Cardiac muscle cell (in vitro differentiated cells and primary cell): ENCODE measurements around the gene RNU5D-1. TPM values are rescaled to one million over a fixed set of nuclear protein-coding genes. Genes with fewer than 3 reads are reported as not detected.

ENCODE experiments used
- DNase-seq, 2 donors: peaks; one replicate each; pipeline versions ENCODE4 v3.0.0 to v3.0.0-alpha.2; 2010 to 2017; ENCODE audit warnings: low read depth in 1 of 2, low spot score in 1 of 2
- H3K27ac ChIP-seq: fragments of 200-600 bp; sonication (generic); 2 replicates; pipeline ENCODE4 v1.5.1; 2016
- H3K27me3 ChIP-seq: fragments of 200-600 bp; sonication (generic); 2 replicates; pipeline ENCODE4 v1.6.0; 2016; ENCODE audit warnings: control low read depth
- H3K36me3 ChIP-seq: fragments of 200-600 bp; sonication (generic); 2 replicates; pipeline ENCODE4 v1.5.1; 2016; ENCODE audit warnings: control low read depth
- H3K4me1 ChIP-seq: fragments of 200-600 bp; sonication (generic); 2 replicates; pipeline ENCODE4 v1.8.1; 2017; ENCODE audit warnings: low read depth, mild to moderate bottlenecking, mixed run types
- H3K4me3 ChIP-seq: fragments of 200-600 bp; sonication (generic); 2 replicates; pipeline ENCODE4 v1.5.1; 2016; ENCODE audit warnings: mild to moderate bottlenecking
- H3K9me3 ChIP-seq: fragments of 200-600 bp; sonication (generic); 2 replicates; pipeline ENCODE4 v1.5.1; 2017; ENCODE audit warnings: low read depth, mild to moderate bottlenecking, control low read depth
- polyA plus RNA-seq: library from polyadenylated mRNA; unstranded; fragments of >200 nt; fragmentation: Nextera tagmentation; extraction: Ambion mirVana; gene quantifications from 2 replicates; pipeline ENCODE4 v1.2.1, GENCODE V29; 2016
- total RNA-seq: library from RNA; depleted of rRNA; stranded (reverse); fragments of >200 nt; gene quantifications from 2 replicates; pipeline ENCODE4 v1.2.3, GENCODE V29; 2016
- TF ChIP-seq, protein P1 (sequence below): IDR thresholded peaks from 2 replicates; pipeline ENCODE4 v1.5.1; 2012; ENCODE audit warnings: low read depth, mild to moderate bottlenecking, low read length

Gene RNU5D-1
- total and polyA plus RNA-seq, 2 experiments from 2014 or later: not detected

DNA sequence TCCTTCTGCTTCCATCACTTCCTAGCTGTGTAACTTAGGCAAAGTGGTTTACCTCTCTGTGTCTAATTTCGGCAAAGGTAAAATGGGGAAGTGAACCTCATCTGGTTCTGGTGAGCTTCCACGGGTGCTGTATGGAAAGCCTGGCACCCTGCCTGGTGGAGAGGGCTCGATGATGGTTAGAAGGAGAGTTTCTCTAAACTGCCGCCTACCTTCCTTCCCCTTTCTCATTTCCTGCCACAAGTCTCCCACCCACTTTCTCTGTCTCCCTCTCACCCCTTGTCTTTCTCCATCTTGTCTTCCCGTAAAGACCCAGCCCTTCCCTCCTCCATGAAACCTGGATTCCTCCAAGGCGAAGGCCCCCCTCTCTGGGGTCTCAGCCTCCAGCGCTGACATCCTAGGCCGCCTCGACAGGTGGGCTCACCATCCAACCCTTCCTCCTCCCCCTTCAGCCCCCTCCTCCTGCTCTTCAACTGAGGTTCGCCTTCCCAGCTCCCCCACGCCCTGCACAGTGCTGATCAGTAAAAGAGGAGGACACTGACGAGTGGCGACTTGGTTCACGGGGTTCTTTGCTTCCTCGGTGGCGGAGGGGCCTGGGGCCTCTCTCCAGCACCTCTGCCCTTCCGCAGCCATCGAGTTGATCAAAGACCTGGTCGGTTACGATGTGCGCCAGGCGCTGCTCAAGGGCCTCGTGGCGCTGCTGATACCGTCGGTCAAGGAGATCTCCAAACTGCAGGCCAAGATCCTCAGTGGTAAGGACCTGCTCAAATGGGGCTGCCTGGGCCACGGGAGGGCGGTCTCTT lies 7.3 kb downstream of the RNU5D-1 start:
- Histone ChIP-seq H3K9me3 (no peaks in the 10 kb centered on the region), H3K4me1 (no peaks in the 10 kb centered on the region), H3K27me3 (no peaks in the 10 kb centered on the region), H3K4me3 (no peak overlapping the region), H3K27ac (no peak overlapping the region), H3K36me3 (no peaks in the 10 kb centered on the region)
- no peak for DNase-seq
- TF ChIP-seq, protein P1, sequence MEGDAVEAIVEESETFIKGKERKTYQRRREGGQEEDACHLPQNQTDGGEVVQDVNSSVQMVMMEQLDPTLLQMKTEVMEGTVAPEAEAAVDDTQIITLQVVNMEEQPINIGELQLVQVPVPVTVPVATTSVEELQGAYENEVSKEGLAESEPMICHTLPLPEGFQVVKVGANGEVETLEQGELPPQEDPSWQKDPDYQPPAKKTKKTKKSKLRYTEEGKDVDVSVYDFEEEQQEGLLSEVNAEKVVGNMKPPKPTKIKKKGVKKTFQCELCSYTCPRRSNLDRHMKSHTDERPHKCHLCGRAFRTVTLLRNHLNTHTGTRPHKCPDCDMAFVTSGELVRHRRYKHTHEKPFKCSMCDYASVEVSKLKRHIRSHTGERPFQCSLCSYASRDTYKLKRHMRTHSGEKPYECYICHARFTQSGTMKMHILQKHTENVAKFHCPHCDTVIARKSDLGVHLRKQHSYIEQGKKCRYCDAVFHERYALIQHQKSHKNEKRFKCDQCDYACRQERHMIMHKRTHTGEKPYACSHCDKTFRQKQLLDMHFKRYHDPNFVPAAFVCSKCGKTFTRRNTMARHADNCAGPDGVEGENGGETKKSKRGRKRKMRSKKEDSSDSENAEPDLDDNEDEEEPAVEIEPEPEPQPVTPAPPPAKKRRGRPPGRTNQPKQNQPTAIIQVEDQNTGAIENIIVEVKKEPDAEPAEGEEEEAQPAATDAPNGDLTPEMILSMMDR: no peak

DNA sequence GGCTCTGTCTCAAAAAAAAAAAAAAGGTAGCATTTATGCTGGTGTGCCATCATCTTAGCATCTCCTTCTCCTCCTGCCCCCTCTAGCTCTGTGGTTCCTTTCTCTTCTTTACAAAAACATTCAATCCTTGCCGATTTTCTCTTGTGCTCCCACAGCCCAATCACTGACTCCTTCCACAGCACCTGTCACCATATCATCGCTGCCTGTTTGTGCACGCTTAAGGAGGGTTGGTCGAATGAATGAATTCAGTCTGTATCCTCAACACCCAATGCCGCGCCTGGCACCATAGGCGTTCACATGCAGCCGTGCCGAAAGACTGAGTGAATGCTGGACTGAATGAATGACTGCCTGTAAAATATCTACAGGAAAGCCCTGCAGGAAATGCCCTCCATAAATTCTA lies 7.9 kb downstream of the RNU5D-1 start:
- TF ChIP-seq, protein P1: no peak
- H3K27me3 ChIP-seq: no peaks in the 10 kb centered on the region
- DNase-seq: no peak

DNA sequence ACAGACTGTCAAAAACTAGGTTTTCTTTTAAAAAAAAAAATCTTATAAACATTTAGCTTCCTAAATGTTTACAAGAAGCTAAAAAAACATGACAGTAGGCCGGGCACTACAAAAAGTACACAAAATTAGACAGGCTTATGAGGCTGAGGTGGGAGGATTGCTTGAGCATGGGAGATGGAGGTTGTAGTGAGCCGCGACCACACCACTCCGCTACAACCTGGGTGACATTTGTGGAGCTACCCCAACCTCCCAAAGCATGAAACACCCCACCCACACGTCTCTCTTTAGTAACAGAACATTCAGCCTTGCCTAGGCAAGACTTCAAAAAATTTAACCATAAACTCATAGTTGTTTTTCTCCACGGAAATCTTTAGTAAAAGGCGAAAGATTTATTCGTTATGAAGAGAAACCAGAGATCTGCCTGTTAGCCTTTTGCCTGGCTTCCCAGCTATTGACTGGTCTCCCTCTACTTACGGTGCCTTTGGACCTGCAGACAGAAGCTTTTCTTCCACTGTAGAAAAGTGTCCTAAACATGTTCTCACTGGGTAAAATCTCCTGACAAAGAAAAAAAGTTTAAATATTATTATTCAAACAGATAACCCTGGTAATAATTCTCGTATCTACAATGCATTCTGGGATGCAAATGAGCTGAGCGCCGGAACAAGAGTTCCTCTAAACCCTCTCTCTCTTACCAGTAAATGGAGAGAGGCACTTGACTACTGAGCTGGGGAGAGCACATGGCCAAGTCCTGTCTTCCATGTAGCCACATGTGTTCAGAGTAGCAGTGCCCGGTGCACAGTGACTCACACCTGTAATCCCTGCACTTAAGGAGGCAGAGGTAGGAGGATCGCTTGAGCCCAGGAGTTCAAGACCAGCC lies 9.2 kb downstream of the RNU5D-1 start:
- Histone ChIP-seq H3K27ac (peak overlapping the region; percentile 92), H3K36me3 (no peaks in the 10 kb centered on the region), H3K9me3 (no peaks in the 10 kb centered on the region), H3K4me1 (no peaks in the 10 kb centered on the region), H3K4me3 (no peak overlapping the region), H3K27me3 (no peaks in the 10 kb centered on the region)
- DNase-seq: peak; percentile 81 to 96
- TF ChIP-seq, protein P1: no peak

More for the DNA sequence above, 7.9 kb downstream of the RNU5D-1 start:
- Histone ChIP-seq H3K27ac (no peak overlapping the region), H3K36me3 (no peaks in the 10 kb centered on the region), H3K4me1 (no peaks in the 10 kb centered on the region), H3K9me3 (no peaks in the 10 kb centered on the region), H3K4me3 (no peak overlapping the region)

DNA sequence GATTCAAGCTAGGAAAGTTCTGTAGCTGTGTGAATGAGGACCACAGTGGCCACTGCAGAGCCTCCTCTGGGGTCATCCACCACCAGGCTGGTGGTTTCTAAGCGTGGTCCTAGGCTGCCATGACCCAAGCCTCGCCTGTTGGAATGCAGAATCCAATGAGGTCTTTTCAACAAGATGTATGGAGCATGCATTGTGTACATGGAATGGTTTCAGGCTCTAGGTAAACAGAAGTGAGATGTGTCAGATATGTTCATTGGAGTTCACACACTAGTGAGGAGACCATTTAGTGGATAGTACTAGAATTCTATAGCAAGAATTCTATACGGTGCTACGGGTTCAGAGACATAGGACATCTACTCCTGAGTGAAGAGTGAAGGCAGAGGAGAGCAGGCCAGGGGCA lies 10.7 kb downstream of the RNU5D-1 start:
- no peaks in the 10 kb centered on the region for H3K9me3 ChIP-seq
- no peaks in the 10 kb centered on the region for H3K27me3 ChIP-seq
- no peak overlapping the region for H3K4me3 ChIP-seq
- TF ChIP-seq, protein P1: no peak
- no peaks in the 10 kb centered on the region for H3K36me3 ChIP-seq
- no peak for DNase-seq
- no peaks in the 10 kb centered on the region for H3K4me1 ChIP-seq
- H3K27ac ChIP-seq: no peak overlapping the region

DNA sequence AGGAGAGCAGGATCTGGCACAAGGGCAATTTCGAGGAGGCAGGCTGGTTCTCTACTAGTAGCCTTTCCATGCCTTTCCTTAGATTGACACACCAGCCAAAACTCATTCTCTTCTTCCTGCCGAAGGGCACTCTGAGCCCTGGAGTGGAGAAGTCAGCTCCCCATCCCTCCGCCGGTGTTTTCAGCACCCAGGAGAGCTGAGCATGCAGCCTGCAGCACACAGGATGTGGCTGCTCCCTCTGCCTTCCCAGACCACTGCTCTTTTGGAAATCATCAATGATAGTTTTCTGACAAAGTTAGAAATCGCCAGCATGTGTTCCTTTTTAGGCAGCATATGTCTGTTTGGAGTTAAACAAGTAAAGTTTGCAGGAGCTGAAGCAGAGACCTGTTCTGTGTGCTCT lies 11.7 kb downstream of the RNU5D-1 start:
- no peaks in the 10 kb centered on the region for H3K27me3 ChIP-seq
- H3K9me3 ChIP-seq: no peaks in the 10 kb centered on the region
- no peaks in the 10 kb centered on the region for H3K36me3 ChIP-seq
- no peak for DNase-seq
- no peak overlapping the region for H3K4me3 ChIP-seq
- no peak overlapping the region for H3K27ac ChIP-seq
- TF ChIP-seq, protein P1: no peak
- no peaks in the 10 kb centered on the region for H3K4me1 ChIP-seq
